ENCODE measurements around the gene LEFTY1.

LEFTY1 gene

DNA sequence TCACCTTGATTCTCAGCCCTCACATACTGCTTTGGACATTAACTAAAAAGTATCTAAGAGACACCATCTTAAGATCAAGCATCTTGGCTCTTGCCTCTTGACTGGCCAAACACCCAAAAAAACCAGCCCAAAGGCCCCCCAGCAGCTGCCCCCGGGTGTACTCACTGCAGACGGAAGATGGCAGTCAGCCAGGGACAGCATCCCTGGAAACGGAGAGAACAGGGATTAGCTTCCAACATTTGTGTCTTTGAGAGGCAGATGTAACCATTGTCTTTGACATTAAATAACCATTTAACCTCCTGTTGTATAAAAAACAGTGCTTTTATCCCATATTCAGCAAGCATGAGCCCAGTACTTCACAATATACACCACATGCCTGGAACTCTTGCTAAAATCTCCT lies 18.0 kb downstream of the LEFTY1 start:
- TF ChIP-seq, protein P1, sequence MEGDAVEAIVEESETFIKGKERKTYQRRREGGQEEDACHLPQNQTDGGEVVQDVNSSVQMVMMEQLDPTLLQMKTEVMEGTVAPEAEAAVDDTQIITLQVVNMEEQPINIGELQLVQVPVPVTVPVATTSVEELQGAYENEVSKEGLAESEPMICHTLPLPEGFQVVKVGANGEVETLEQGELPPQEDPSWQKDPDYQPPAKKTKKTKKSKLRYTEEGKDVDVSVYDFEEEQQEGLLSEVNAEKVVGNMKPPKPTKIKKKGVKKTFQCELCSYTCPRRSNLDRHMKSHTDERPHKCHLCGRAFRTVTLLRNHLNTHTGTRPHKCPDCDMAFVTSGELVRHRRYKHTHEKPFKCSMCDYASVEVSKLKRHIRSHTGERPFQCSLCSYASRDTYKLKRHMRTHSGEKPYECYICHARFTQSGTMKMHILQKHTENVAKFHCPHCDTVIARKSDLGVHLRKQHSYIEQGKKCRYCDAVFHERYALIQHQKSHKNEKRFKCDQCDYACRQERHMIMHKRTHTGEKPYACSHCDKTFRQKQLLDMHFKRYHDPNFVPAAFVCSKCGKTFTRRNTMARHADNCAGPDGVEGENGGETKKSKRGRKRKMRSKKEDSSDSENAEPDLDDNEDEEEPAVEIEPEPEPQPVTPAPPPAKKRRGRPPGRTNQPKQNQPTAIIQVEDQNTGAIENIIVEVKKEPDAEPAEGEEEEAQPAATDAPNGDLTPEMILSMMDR (IDR thresholded peaks at IDR 0.05; ENCODE audit: borderline replicate concordance, insufficient read depth, low read depth, low read length), result no peak
- H3K4me3 ChIP-seq (ENCODE audit: low read depth, low read length), result no peak overlapping the region

DNA sequence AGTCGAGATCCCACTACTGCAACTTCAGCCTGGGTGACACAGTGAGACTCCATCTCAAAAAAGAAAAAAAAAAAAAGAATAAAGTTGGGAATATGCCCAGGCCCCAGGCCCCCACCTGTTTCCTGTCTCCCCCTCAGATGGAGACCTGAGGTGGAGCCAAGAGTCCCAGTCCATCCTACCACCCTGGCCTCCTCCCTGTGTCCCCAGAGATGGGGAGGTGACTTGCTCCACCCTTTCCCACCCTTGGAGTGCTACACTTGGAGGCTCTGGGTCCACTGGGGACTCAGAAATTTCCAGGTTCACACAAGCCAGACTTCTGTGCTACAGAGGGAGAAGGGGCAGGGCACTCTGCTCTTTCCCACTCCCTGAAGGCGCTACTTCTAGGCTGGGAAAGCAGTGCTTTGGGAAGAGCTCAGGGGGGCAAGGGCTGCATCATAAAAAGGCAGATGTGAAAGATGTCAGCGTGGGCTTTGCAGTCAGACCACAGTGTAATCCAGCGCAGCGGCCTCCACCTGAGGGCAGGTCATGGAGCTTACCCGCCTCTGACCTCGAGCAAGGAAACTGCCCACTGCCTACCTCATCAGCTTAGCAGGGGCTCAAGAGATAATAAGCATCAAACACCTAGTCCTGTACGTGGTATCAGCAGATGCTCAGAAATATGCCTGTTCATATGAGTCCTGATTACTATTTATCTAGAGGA lies 20.2 kb downstream of the LEFTY1 start:
- TF ChIP-seq, protein P1 (IDR thresholded peaks at IDR 0.05; ENCODE audit: borderline replicate concordance, insufficient read depth, low read depth, low read length), result no peak

DNA sequence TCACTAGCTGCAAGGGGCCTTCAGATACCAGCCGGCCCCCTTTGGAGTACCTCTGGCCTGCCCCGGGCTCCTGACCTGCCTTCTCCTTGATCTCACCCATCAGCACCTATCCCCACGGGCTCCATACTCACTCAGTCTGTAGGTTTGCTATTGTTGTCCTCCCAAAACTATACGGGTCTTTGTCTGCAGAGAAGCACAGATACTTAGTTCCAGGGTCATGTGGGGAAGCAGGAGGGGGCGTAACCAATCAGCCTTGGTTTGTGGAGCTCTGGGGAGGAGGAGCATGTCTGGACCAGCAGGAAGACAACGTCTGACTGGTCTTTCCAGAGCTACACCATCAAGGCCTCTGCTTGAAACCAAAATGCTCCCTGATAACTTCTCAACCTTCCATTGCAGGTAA lies 22.0 kb downstream of the LEFTY1 start:
- no peak overlapping the region for H3K4me3 ChIP-seq (ENCODE audit: low read depth, low read length)
- TF ChIP-seq, protein P1 (IDR thresholded peaks at IDR 0.05; ENCODE audit: borderline replicate concordance, insufficient read depth, low read depth, low read length), result no peak

More for the DNA sequence above, 20.2 kb downstream of the LEFTY1 start:
- H3K4me3 ChIP-seq (ENCODE audit: low read depth, low read length), result no peak overlapping the region

DNA sequence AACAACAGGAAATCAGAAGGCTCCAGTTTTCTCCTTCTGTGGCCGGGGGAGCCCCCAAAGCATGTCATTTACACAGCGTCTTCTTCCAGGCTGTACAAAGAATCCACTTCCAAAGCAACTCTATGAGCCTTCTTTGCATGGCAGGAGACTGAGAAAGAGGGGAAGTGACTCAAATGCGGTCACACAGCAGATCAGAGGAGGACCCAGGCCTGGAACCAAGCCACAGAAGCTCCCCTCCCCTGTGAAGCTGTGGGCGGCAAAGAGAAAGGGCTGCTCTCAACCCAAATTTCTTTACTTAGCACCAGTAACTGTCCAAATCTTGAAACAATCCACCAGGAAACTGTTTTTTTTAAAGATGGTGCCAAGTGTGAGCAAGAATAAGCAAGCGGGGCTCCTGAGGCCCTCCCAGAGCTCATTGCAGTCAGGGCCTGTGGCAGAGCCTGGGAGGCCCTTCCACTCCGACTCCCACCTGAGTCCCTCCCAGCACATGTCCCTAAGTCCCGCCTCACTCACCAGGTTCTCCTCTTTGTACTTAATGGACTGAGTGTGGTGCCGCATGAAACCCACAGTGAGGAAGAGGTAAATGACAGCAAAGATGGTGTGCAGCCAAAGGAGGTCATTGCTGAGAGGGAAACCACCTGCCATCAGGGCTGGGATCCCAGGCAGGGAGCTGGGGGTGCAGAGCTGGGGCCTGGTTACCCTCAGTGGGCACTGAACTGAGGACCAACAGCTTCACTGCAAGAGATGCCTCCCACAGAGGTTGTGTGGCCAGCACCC lies 22.7 kb downstream of the LEFTY1 start:
- TF ChIP-seq, protein P1 (IDR thresholded peaks at IDR 0.05; ENCODE audit: borderline replicate concordance, insufficient read depth, low read depth, low read length), result no peak
- no peak overlapping the region for H3K4me3 ChIP-seq (ENCODE audit: low read depth, low read length)

- TF ChIP-seq, protein P1 (IDR thresholded peaks at IDR 0.05; ENCODE audit: borderline replicate concordance, insufficient read depth, low read depth, low read length), result no peak
- H3K4me3 ChIP-seq (ENCODE audit: low read depth, low read length), result no peak overlapping the region
Observed at GRCh38 chr1:225865514-225865913, 23.4 kb downstream of the LEFTY1 start.

DNA sequence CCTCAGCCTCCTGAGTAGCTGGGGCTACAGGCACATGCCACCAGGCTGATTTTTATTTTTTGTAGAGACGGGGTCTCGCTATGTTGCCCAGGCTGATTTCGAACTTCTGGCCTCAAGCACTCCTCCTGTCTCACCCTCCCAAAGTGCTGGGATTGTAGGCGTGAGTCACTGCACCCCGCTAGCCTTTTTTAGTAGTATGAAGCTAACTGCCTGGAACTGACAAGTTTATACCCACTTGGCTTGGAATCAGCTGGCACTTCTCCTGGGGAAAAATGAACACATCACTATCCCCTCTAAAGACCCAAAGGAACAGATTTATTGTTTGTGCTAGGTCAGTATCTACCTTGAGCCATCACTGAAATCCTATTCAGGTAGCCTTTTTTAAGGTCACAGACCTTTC lies 25.8 kb downstream of the LEFTY1 start:
- TF ChIP-seq, protein P1 (IDR thresholded peaks at IDR 0.05; ENCODE audit: borderline replicate concordance, insufficient read depth, low read depth, low read length), result no peak
- H3K4me3 ChIP-seq (ENCODE audit: low read depth, low read length), result no peak overlapping the region

DNA sequence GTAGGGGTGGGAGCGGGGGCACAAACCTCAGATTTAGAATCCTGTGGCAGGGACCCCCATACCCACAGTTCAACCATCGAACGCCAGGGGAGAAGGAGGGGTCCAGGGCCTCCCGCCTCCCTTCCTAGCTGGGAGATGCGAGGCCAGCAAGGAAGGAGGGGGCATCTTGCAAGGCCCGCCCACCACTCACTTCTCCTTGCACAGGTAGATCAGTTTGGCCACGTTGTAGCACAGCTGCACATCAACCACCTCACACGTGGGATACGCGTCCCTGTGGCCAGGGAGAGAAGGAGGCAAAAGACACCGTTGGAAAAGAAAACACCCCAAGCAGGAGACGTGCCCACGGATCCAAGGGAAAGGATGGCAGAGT lies 26.4 kb downstream of the LEFTY1 start:
- H3K4me3 ChIP-seq (ENCODE audit: low read depth, low read length), result no peak overlapping the region
- TF ChIP-seq, protein P1 (IDR thresholded peaks at IDR 0.05; ENCODE audit: borderline replicate concordance, insufficient read depth, low read depth, low read length), result no peak
